Liver (tissue), 9 donors: ENCODE results near the gene EDDM3A. TPM values are rescaled to one million over a fixed set of nuclear protein-coding genes. Genes with fewer than 3 reads are reported as not detected.
"Not testable (repeated sequence)": the region's sequence is repeated elsewhere in the genome, so short reads cannot be mapped to it uniquely, and the experiment has no call there.

Experiments used
- DNase-seq: peaks from one replicate; pipeline ENCODE4 v3.0.0-alpha.2; 2017; ENCODE audit warnings: low spot score
- H3K27ac ChIP-seq, 2 donors: one replicate each; pipeline ENCODE4 v1.7.0; 2013; ENCODE audit warnings: inconsistent platforms in 2 of 2, low read length in 2 of 2, control low read depth in 1 of 2, low read depth in 1 of 2, mild to moderate bottlenecking in 1 of 2
- H3K27me3 ChIP-seq, 4 donors: one replicate each; pipeline versions ENCODE4 v1.6.1 to v1.7.0; 2013; ENCODE audit warnings: low read length in 3 of 4, inconsistent platforms in 1 of 4, mild to moderate bottlenecking in 1 of 4, moderate library complexity in 1 of 4; ENCODE audit not compliant: control insufficient read depth in 4 of 4, insufficient read depth in 4 of 4
- H3K36me3 ChIP-seq, 4 donors: one replicate each; pipeline versions ENCODE4 v1.6.1 to v1.7.0; 2013; ENCODE audit warnings: low read length in 3 of 4, mild to moderate bottlenecking in 3 of 4, low read depth in 1 of 4, moderate library complexity in 1 of 4; ENCODE audit not compliant: control insufficient read depth in 4 of 4, insufficient read depth in 3 of 4
- H3K4me1 ChIP-seq, 4 donors: one replicate each; pipeline versions ENCODE4 v1.6.1 to v1.7.0; 2013; ENCODE audit warnings: low read length in 3 of 4, mild to moderate bottlenecking in 3 of 4, moderate library complexity in 1 of 4; ENCODE audit not compliant: control insufficient read depth in 4 of 4, insufficient read depth in 4 of 4
- H3K4me3 ChIP-seq, 3 donors: one replicate each; pipeline versions ENCODE4 v1.6.1 to v1.7.0; 2013; ENCODE audit warnings: low read length in 3 of 3, control low read depth in 1 of 3, low read depth in 1 of 3, mild to moderate bottlenecking in 1 of 3
- H3K9ac ChIP-seq, 2 donors: one replicate each; pipeline ENCODE4 v1.7.0; 2013; ENCODE audit warnings: low read length in 2 of 2, mild to moderate bottlenecking in 2 of 2, moderate library complexity in 2 of 2, control low read depth in 1 of 2, low read depth in 1 of 2
- H3K9me3 ChIP-seq, 4 donors: one replicate each; pipeline versions ENCODE4 v1.6.1 to v1.7.0; 2013; ENCODE audit warnings: low read length in 3 of 4; ENCODE audit not compliant: control insufficient read depth in 4 of 4
- EGR1 ChIP-seq, 2 donors: IDR thresholded peaks; 2 replicates each; pipeline ENCODE4 v1.6.1; 2016 to 2018; ENCODE audit warnings: antibody characterized with exemption in 2 of 2, low read depth in 2 of 2
- FOXA1 ChIP-seq: IDR thresholded peaks from 2 replicates; pipeline ENCODE4 v1.6.1; 2016; ENCODE audit warnings: antibody characterized with exemption
- FOXA2 ChIP-seq: IDR thresholded peaks from 2 replicates; pipeline ENCODE4 v1.6.1; 2016; ENCODE audit warnings: antibody characterized with exemption
- GABPA ChIP-seq, 2 donors: IDR thresholded peaks in 1 of 2; conservative IDR thresholded peaks in 1 of 2; 2 replicates each; pipeline ENCODE4 v1.6.1; 2016; ENCODE audit warnings: antibody characterized with exemption in 2 of 2, mild to moderate bottlenecking in 1 of 2, moderate library complexity in 1 of 2
- NR2F2 ChIP-seq: IDR thresholded peaks from 2 replicates; pipeline ENCODE4 v1.6.1; 2016; ENCODE audit warnings: antibody characterized with exemption
- RAD21 ChIP-seq, 2 donors: IDR thresholded peaks; 2 replicates each; pipeline ENCODE4 v1.6.1; 2016; ENCODE audit warnings: antibody characterized with exemption in 2 of 2, mild to moderate bottlenecking in 2 of 2
- RXRA ChIP-seq, 2 donors: IDR thresholded peaks; 2 replicates each; pipeline ENCODE4 v1.6.1; 2017 to 2018; ENCODE audit warnings: antibody characterized with exemption in 2 of 2, mild to moderate bottlenecking in 1 of 2
- SP1 ChIP-seq: IDR thresholded peaks from 2 replicates; pipeline ENCODE4 v1.6.1; 2018; ENCODE audit warnings: antibody characterized with exemption, mild to moderate bottlenecking
- TAF1 ChIP-seq: conservative IDR thresholded peaks from 2 replicates; pipeline ENCODE4 v1.6.1; 2016; ENCODE audit warnings: antibody characterized with exemption, mild to moderate bottlenecking
- YY1 ChIP-seq: IDR thresholded peaks from 2 replicates; pipeline ENCODE4 v1.6.1; 2016; ENCODE audit warnings: antibody characterized with exemption, mild to moderate bottlenecking
- WGBS: extraction: QIAGEN DNeasy Blood & Tissue Kit; methylation state at CpG from one replicate; pipeline ENCODE4 v1.1.7; 2013; 5-methylcytosine and 5-hydroxymethylcytosine counted together
- polyA plus RNA-seq, 2 donors: library from polyadenylated mRNA; stranded (reverse) in 1 of 2; unstranded in 1 of 2; fragments of 200-250 nt in 1 of 2; fragments of >200 nt in 1 of 2; fragmentation: Nextera tagmentation in 1 of 2; extraction: Ambion mirVana in 1 of 2; gene quantifications; one replicate each; pipeline versions ENCODE4 v1.2.1 to v1.2.3, GENCODE V29; 2013 to 2015
- total RNA-seq, 2 donors: library from RNA; depleted of rRNA; stranded (reverse); fragments of >200 nt; gene quantifications; one replicate each; pipeline ENCODE4 v1.2.3, GENCODE V29; 2014
- TF ChIP-seq, protein P1 (sequence below): fragments of 150-350 bp; IDR thresholded peaks from 2 replicates; pipeline ENCODE4 v1.5.1; 2017; ENCODE audit warnings: improper control_type of control experiment, low read depth, low read length; ENCODE audit not compliant: missing input control
- TF ChIP-seq, protein P2 (sequence below): IDR thresholded peaks from 2 replicates; pipeline ENCODE4 v1.6.1; 2016; ENCODE audit warnings: antibody characterized with exemption
- TF ChIP-seq, protein P3 (sequence below): IDR thresholded peaks from 2 replicates; pipeline ENCODE4 v1.6.1; 2016; ENCODE audit warnings: antibody characterized with exemption
- TF ChIP-seq, protein P4 (sequence below): IDR thresholded peaks from 2 replicates; pipeline ENCODE4 v1.6.1; 2016; ENCODE audit warnings: antibody characterized with exemption
- TF ChIP-seq, protein P5 (sequence below): IDR thresholded peaks from 2 replicates; pipeline ENCODE4 v1.6.1; 2016; ENCODE audit warnings: antibody characterized with exemption, mild to moderate bottlenecking
- donor health status: healthy.
- donor health status: healthy.
- donor health status: healthy.
- donor health status: healthy.
- donor health status: healthy.

EDDM3A gene
- total and polyA plus RNA-seq, 4 donors = not detected

DNA sequence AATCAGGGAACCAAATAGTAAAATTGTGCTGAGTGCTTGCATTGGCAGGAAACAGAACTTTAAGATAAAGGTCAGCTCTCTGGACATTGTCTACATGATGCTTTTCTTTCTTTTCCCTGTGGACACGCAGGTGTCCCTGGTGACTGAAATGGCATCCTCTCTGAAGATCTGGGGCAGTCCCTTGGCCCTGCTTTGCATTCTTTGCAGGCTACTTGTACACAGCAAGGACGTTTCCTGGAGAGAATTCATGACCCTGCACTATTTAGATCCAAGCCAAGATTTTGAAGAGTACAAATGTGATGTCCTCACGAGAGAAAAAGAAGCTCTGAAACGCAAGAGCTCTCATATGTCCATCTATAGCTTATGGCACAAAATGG, 11.3 kb upstream of the EDDM3A start:
- H3K27me3 ChIP-seq = no peaks in the 10 kb centered on the region
- no peaks in the 10 kb centered on the region for H3K36me3 ChIP-seq
- H3K4me3 ChIP-seq = no peak overlapping the region
- no peaks in the 10 kb centered on the region for H3K4me1 ChIP-seq
- TF ChIP-seq, protein P1, sequence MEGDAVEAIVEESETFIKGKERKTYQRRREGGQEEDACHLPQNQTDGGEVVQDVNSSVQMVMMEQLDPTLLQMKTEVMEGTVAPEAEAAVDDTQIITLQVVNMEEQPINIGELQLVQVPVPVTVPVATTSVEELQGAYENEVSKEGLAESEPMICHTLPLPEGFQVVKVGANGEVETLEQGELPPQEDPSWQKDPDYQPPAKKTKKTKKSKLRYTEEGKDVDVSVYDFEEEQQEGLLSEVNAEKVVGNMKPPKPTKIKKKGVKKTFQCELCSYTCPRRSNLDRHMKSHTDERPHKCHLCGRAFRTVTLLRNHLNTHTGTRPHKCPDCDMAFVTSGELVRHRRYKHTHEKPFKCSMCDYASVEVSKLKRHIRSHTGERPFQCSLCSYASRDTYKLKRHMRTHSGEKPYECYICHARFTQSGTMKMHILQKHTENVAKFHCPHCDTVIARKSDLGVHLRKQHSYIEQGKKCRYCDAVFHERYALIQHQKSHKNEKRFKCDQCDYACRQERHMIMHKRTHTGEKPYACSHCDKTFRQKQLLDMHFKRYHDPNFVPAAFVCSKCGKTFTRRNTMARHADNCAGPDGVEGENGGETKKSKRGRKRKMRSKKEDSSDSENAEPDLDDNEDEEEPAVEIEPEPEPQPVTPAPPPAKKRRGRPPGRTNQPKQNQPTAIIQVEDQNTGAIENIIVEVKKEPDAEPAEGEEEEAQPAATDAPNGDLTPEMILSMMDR = no peak
- TF ChIP-seq NR2F2 (no peak), YY1 (no peak), SP1 (no peak), RAD21 (IDR thresholded peaks at IDR 0.05) (no peak)
- TF ChIP-seq, protein P2, sequence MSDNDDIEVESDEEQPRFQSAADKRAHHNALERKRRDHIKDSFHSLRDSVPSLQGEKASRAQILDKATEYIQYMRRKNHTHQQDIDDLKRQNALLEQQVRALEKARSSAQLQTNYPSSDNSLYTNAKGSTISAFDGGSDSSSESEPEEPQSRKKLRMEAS = no peak
- DNase-seq = no peak
- no peak overlapping the region for H3K9ac ChIP-seq
- H3K27ac ChIP-seq = no peak overlapping the region
- 41% methylated on average over 4 of the region's 4 CpGs for WGBS
- H3K9me3 ChIP-seq = no peaks in the 10 kb centered on the region

DNA sequence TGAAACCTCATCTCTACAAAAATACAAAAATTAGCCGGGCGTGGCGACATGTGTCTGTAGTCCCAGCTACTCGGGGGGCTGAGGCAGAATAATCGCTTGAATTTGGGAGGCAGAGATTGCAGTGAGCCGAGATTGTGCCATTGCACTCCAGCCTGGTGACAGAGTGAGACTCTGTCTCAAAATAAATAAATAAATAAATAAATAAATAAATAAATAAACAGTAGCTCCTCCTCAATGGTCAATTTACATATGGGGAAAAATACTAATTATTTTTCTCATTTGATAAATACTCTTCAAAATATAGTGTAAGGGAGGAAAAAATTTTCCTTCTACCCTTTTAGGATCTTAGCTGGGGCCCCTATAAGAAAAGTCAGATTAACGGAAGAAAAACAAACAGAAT, 7.4 kb upstream of the EDDM3A start:
- not testable (repeated sequence) for H3K9me3 ChIP-seq, H3K27ac ChIP-seq, H3K36me3 ChIP-seq, DNase-seq, H3K4me1 ChIP-seq, H3K4me3 ChIP-seq, H3K27me3 ChIP-seq, H3K9ac ChIP-seq
- WGBS = 92% methylated on average over 7 of the region's 7 CpGs

DNA sequence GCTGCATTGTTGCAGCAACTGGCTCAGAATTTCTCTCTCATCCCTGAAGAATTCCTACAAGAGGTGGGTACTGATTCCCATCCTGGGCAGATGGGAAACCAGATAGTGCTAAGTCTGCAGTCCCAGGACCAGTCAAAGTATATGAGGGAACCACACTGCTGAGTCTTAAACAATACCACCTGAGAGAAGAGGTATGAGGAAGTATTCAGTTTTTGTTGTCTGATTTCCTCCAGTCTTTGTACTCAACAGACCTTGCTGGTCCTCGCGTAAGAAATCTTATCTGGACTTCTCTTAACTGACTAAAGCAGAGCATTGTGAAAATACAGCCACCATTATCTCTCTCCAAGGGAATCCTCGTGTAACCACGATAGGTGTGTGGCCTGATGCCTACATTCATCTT, 3.6 kb upstream of the EDDM3A start:
- Histone ChIP-seq H3K36me3 (no peaks in the 10 kb centered on the region), H3K4me1 (no peaks in the 10 kb centered on the region), H3K9ac (no peak overlapping the region), H3K27ac (no peak overlapping the region), H3K9me3 (no peaks in the 10 kb centered on the region), H3K4me3 (no peak overlapping the region), H3K27me3 (no peaks in the 10 kb centered on the region)
- TF ChIP-seq, protein P1 = no peak
- no peak for TF ChIP-seq RXRA (IDR thresholded peaks at IDR 0.05)
- no peak for TF ChIP-seq NR2F2
- TF ChIP-seq RAD21 (IDR thresholded peaks at IDR 0.05) = no peak
- TF ChIP-seq GABPA (IDR thresholded peaks at IDR 0.05 in 1 of 2, conservative IDR thresholded peaks at IDR 0.05 in 1 of 2) = no peak
- TF ChIP-seq, protein P3, sequence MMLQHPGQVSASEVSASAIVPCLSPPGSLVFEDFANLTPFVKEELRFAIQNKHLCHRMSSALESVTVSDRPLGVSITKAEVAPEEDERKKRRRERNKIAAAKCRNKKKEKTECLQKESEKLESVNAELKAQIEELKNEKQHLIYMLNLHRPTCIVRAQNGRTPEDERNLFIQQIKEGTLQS = no peak
- no peak for TF ChIP-seq FOXA2
- TF ChIP-seq, protein P4, sequence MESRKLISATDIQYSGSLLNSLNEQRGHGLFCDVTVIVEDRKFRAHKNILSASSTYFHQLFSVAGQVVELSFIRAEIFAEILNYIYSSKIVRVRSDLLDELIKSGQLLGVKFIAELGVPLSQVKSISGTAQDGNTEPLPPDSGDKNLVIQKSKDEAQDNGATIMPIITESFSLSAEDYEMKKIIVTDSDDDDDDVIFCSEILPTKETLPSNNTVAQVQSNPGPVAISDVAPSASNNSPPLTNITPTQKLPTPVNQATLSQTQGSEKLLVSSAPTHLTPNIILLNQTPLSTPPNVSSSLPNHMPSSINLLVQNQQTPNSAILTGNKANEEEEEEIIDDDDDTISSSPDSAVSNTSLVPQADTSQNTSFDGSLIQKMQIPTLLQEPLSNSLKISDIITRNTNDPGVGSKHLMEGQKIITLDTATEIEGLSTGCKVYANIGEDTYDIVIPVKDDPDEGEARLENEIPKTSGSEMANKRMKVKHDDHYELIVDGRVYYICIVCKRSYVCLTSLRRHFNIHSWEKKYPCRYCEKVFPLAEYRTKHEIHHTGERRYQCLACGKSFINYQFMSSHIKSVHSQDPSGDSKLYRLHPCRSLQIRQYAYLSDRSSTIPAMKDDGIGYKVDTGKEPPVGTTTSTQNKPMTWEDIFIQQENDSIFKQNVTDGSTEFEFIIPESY = no peak
- TF ChIP-seq, protein P5, sequence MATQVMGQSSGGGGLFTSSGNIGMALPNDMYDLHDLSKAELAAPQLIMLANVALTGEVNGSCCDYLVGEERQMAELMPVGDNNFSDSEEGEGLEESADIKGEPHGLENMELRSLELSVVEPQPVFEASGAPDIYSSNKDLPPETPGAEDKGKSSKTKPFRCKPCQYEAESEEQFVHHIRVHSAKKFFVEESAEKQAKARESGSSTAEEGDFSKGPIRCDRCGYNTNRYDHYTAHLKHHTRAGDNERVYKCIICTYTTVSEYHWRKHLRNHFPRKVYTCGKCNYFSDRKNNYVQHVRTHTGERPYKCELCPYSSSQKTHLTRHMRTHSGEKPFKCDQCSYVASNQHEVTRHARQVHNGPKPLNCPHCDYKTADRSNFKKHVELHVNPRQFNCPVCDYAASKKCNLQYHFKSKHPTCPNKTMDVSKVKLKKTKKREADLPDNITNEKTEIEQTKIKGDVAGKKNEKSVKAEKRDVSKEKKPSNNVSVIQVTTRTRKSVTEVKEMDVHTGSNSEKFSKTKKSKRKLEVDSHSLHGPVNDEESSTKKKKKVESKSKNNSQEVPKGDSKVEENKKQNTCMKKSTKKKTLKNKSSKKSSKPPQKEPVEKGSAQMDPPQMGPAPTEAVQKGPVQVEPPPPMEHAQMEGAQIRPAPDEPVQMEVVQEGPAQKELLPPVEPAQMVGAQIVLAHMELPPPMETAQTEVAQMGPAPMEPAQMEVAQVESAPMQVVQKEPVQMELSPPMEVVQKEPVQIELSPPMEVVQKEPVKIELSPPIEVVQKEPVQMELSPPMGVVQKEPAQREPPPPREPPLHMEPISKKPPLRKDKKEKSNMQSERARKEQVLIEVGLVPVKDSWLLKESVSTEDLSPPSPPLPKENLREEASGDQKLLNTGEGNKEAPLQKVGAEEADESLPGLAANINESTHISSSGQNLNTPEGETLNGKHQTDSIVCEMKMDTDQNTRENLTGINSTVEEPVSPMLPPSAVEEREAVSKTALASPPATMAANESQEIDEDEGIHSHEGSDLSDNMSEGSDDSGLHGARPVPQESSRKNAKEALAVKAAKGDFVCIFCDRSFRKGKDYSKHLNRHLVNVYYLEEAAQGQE = no peak
- TF ChIP-seq FOXA1 = no peak
- TF ChIP-seq, protein P2 = no peak
- no peak for TF ChIP-seq EGR1 (IDR thresholded peaks at IDR 0.05; ENCODE audit: low read depth in 2 of 2)
- TF ChIP-seq SP1 = no peak
- TF ChIP-seq TAF1 = no peak
- TF ChIP-seq YY1 = no peak
- WGBS = 70% methylated on average over 4 of the region's 4 CpGs
- no peak for DNase-seq
